GM12878 (cell line): Measurements from ENCODE around the gene FOS. TPM values are rescaled to one million over a fixed set of nuclear protein-coding genes. Genes with fewer than 3 reads are reported as not detected.

Experiments
- ATAC-seq: fragments of 200-7000 bp; cut with Tn5 transposase; 3 replicates; pipeline ENCODE4 v1.9.1; 2020; ENCODE audit warnings: mild to moderate bottlenecking, moderate library complexity
- BruUV-seq: library from RNA; stranded (reverse); fragments of 400-500 nt; replicated peaks from 2 replicates; lab custom pipeline; 2021; lab: Mats Ljungman, UMichigan
- CTCF ChIA-PET: fragments of 300-600 bp; sonication (Branson Sonifier 250); formaldehyde crosslinking; extraction: SDS; loops from one replicate; lab custom pipeline; 2021; ENCODE audit warnings: inconsistent platforms; lab: Yijun Ruan, JAX
- POLR2A ChIA-PET: fragments of 350-600 bp; formaldehyde crosslinking; extraction: SDS; loops from one replicate; lab custom pipeline; 2021; ENCODE audit warnings: inconsistent platforms; lab: Charles Lee
- RAD21 ChIA-PET: fragments of 300-600 bp; sonication (Branson Sonifier 250); formaldehyde crosslinking; loops from one replicate; lab custom pipeline; 2023; ENCODE audit warnings: antibody characterized with exemption; ENCODE audit not compliant: unreplicated experiment; lab: Charles Lee
- SMC1A ChIA-PET: fragments of 300-600 bp; sonication (Branson Sonifier 250); formaldehyde crosslinking; loops from one replicate; lab custom pipeline; 2023; ENCODE audit not compliant: unreplicated experiment, uncharacterized antibody; lab: Charles Lee
- DNase-seq: peaks from one replicate; pipeline ENCODE4 v3.0.0-alpha.2; 2011; ENCODE audit warnings: low read depth, low spot score
- FAIRE-seq: peaks from 3 replicates; lab custom pipeline; 2011; peaks lifted over from hg19 to GRCh38; lab: Jason Lieb, UNC
- H2AFZ ChIP-seq: 2 replicates; pipeline ENCODE4 v1.6.0; 2011; ENCODE audit warnings: low read depth, low read length, control low read depth; ENCODE audit not compliant: control insufficient read depth
- H3K27ac ChIP-seq: 2 replicates; pipeline ENCODE4 v1.5.1; 2011; ENCODE audit warnings: control low read depth; ENCODE audit not compliant: control insufficient read depth, insufficient read depth
- H3K27me3 ChIP-seq, 2 experiments: replicated peaks in 1 of 2; 2 replicates each; pipeline versions ENCODE4 v1.6.0 to v1.6.1; 2011; ENCODE audit warnings: low read length in 1 of 2; ENCODE audit not compliant: control insufficient read depth in 2 of 2, insufficient read depth in 2 of 2
- H3K36me3 ChIP-seq, 2 experiments: 2 replicates each; pipeline ENCODE4 v1.5.1; 2011; ENCODE audit warnings: low read length in 1 of 2; ENCODE audit not compliant: control insufficient read depth in 2 of 2, insufficient read depth in 2 of 2
- H3K4me1 ChIP-seq: 2 replicates; pipeline ENCODE4 v1.6.1; 2011; ENCODE audit warnings: mild to moderate bottlenecking, low read length, moderate library complexity, mixed read lengths; ENCODE audit not compliant: control insufficient read depth, insufficient read depth
- H3K4me2 ChIP-seq: 2 replicates; pipeline ENCODE4 v1.6.0; 2011; ENCODE audit warnings: control low read depth; ENCODE audit not compliant: control insufficient read depth, insufficient read depth
- H3K4me3 ChIP-seq: fragments of 200-600 bp; sonication (generic); 2 replicates; pipeline ENCODE4 v1.5.1; 2016
- H3K79me2 ChIP-seq: 2 replicates; pipeline ENCODE4 v1.6.0; 2011; ENCODE audit warnings: low read length; ENCODE audit not compliant: control insufficient read depth, insufficient read depth
- H3K9ac ChIP-seq: 2 replicates; pipeline ENCODE4 v1.8.0; 2011; ENCODE audit warnings: low read length, control low read depth, mixed read lengths; ENCODE audit not compliant: control insufficient read depth, insufficient read depth
- H3K9me3 ChIP-seq: replicated peaks from 3 replicates; pipeline ENCODE4 v1.5.1; 2011; ENCODE audit warnings: mild to moderate bottlenecking, low read length; ENCODE audit not compliant: control insufficient read depth, insufficient read depth
- H4K20me1 ChIP-seq: 2 replicates; pipeline ENCODE4 v1.6.0; 2011; ENCODE audit not compliant: control insufficient read depth, insufficient read depth
- BACH1 ChIP-seq: fragments of 450-650 bp; IDR thresholded peaks from 2 replicates; pipeline ENCODE4 v1.6.1; 2017; ENCODE audit warnings: mild to moderate bottlenecking, borderline replicate concordance
- CHD1 ChIP-seq: IDR thresholded peaks from 2 replicates; pipeline ENCODE4 v1.6.1; 2012; ENCODE audit warnings: low read depth, low read length, improper control_type of control experiment
- EED ChIP-seq: sonication (generic); IDR thresholded peaks from 2 replicates; pipeline ENCODE4 v1.6.1; 2016; ENCODE audit warnings: antibody characterized with exemption, low read depth
- ESRRA ChIP-seq: IDR thresholded peaks from 2 replicates; pipeline ENCODE4 v1.6.1; 2012; ENCODE audit warnings: mild to moderate bottlenecking, low read length, improper control_type of control experiment
- NR2C1 ChIP-seq: fragments of 450-650 bp; IDR thresholded peaks from 2 replicates; pipeline ENCODE4 v1.6.1; 2017; ENCODE audit warnings: antibody characterized with exemption, mild to moderate bottlenecking, moderate library complexity
- WGBS: methylation state at CpG from one replicate; pipeline ENCODE4 v1.1.6; 2016; ENCODE audit warnings: low lambda C conversion rate; ENCODE audit not compliant: insufficient replicate concordance, insufficient coverage; ENCODE audit errors: missing lambda C conversion rate; 5-methylcytosine and 5-hydroxymethylcytosine counted together
- in situ Hi-C: fragments of 300-500 bp; cut with MboI; formaldehyde crosslinking; loops from 9 replicates; pipeline ENCODE4 v1.14.3; 2018; ENCODE audit warnings: mixed read lengths
- intact Hi-C: fragments of 100-400 bp; cut with micrococcal nuclease; formaldehyde crosslinking; loops from one replicate; pipeline ENCODE4 v1.14.2; 2022; ENCODE audit not compliant: unreplicated experiment
- polyA plus RNA-seq, 11 experiments: library from polyadenylated mRNA; depleted of rRNA in 4 of 11; unstranded in 6 of 11; stranded (reverse) in 5 of 11; fragments of >200 nt; fragmentation: Nextera tagmentation in 4 of 11; fragmentation: Illumina TruSeq in 1 of 11; extraction: Ambion mirVana in 4 of 11; extraction: Trizol in 1 of 11; gene quantifications; 1 replicate in 1 of 11; 2 replicates in 10 of 11; pipeline versions ENCODE4 v1.2.1 to v1.2.3, GENCODE V29; 2011 to 2016; ENCODE audit warnings: inconsistent platforms in 2 of 11, missing spikeins in 2 of 11, low read depth in 1 of 11
- total RNA-seq, 4 experiments: library from RNA; depleted of rRNA in 3 of 4; stranded (reverse); fragments of >200 nt in 3 of 4; fragmentation: Illumina TruSeq in 1 of 4; extraction: Trizol in 1 of 4; gene quantifications; 2 replicates each; pipeline versions ENCODE4 v1.2.1 to v1.2.3, GENCODE V29; 2013 to 2021
- TF ChIP-seq, protein P1 (sequence below): fragments of 450-650 bp; IDR thresholded peaks from 2 replicates; pipeline ENCODE4 v1.6.1; 2017; ENCODE audit warnings: mild to moderate bottlenecking, low read depth, inconsistent platforms; ENCODE audit not compliant: poor library complexity, severe bottlenecking
- TF ChIP-seq, protein P2 (sequence below): fragments of 450-650 bp; IDR thresholded peaks from 2 replicates; pipeline ENCODE4 v1.6.1; 2017; ENCODE audit warnings: mild to moderate bottlenecking

FOS gene
- total and polyA plus RNA-seq, 10 of the 15 experiments (the other 5 are each of a cell fraction or from before 2014, with no cell fraction given), result 0.02 to 0.95 (median 0.38) TPM

DNA sequence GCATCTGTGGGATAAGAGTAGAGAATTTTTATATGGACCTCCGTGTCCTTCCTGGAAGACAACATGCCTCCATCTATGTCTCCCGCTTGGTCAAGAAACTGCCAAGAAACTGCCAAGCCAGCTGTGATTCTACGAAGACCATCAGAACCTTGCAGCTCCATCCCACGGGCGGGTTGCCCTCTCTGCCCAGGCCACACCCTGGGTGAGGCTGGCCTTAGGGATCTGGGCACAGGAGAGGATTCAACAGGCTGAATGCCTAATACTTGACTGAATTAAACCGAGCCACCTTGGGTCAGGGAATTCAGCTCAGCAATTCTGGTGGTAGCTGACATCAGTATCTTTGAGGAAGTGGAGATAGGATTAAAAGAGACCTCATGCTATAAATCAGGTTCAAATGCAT is 37.8 kb upstream of the FOS start:
- SMC1A ChIA-PET, result interaction anchor here (0.8 kb wide), 1 partner anchor 8 kb away, joined by 3 read pairs; no protein-coding TSS in a partner anchor
- H3K27ac ChIP-seq, result no peak overlapping the region
- no peak for DNase-seq
- TF ChIP-seq BACH1, result no peak
- no peak for TF ChIP-seq CHD1
- TF ChIP-seq ESRRA, result no peak
- no peak for TF ChIP-seq EED
- no peak for TF ChIP-seq NR2C1
- TF ChIP-seq, protein P1, sequence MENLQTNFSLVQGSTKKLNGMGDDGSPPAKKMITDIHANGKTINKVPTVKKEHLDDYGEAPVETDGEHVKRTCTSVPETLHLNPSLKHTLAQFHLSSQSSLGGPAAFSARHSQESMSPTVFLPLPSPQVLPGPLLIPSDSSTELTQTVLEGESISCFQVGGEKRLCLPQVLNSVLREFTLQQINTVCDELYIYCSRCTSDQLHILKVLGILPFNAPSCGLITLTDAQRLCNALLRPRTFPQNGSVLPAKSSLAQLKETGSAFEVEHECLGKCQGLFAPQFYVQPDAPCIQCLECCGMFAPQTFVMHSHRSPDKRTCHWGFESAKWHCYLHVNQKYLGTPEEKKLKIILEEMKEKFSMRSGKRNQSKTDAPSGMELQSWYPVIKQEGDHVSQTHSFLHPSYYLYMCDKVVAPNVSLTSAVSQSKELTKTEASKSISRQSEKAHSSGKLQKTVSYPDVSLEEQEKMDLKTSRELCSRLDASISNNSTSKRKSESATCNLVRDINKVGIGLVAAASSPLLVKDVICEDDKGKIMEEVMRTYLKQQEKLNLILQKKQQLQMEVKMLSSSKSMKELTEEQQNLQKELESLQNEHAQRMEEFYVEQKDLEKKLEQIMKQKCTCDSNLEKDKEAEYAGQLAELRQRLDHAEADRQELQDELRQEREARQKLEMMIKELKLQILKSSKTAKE, result no peak
- TF ChIP-seq, protein P2, sequence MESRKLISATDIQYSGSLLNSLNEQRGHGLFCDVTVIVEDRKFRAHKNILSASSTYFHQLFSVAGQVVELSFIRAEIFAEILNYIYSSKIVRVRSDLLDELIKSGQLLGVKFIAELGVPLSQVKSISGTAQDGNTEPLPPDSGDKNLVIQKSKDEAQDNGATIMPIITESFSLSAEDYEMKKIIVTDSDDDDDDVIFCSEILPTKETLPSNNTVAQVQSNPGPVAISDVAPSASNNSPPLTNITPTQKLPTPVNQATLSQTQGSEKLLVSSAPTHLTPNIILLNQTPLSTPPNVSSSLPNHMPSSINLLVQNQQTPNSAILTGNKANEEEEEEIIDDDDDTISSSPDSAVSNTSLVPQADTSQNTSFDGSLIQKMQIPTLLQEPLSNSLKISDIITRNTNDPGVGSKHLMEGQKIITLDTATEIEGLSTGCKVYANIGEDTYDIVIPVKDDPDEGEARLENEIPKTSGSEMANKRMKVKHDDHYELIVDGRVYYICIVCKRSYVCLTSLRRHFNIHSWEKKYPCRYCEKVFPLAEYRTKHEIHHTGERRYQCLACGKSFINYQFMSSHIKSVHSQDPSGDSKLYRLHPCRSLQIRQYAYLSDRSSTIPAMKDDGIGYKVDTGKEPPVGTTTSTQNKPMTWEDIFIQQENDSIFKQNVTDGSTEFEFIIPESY, result no peak
- no TSS peak for BruUV-seq
- no peaks in the 10 kb centered on the region for H3K4me1 ChIP-seq
- H4K20me1 ChIP-seq, result no peaks in the 10 kb centered on the region
- no peaks in the 10 kb centered on the region for H3K27me3 ChIP-seq
- POLR2A ChIA-PET, result no interaction called here
- no peaks in the 10 kb centered on the region for H3K36me3 ChIP-seq
- RAD21 ChIA-PET, result no interaction called here
- 52% methylated on average over 6 of the region's 6 CpGs for WGBS
- intact Hi-C loops (no loop called here), in situ Hi-C loops (no loop called here)
- H3K9me3 ChIP-seq, result no peaks in the 10 kb centered on the region
- H3K4me2 ChIP-seq, result no peak overlapping the region
- CTCF ChIA-PET, result interaction anchor here (0.5 to 2.4 kb wide), 3 partner anchors 8 to 222 kb away, joined by 3 to 7 read pairs (median 4); no protein-coding TSS in a partner anchor
- no peak overlapping the region for H3K4me3 ChIP-seq
- H3K79me2 ChIP-seq, result no peaks in the 10 kb centered on the region
- no peak for FAIRE-seq
- ATAC-seq, result no peak
- no peak overlapping the region for H3K9ac ChIP-seq
- H2AFZ ChIP-seq, result no peak overlapping the region
